Caco-2 (cell line): ENCODE measurements around the gene C21orf58. TPM values are rescaled to one million over a fixed set of nuclear protein-coding genes. Genes with fewer than 3 reads are reported as not detected.

Experiments used
- BruUV-seq: library from RNA; stranded (reverse); fragments of 400-500 nt; replicated peaks from 2 replicates; lab custom pipeline; 2021; lab: Mats Ljungman, UMichigan
- CTCF ChIA-PET: fragments of 300-600 bp; sonication (Branson Sonifier 250); formaldehyde crosslinking; loops from one replicate; lab custom pipeline; 2022; ENCODE audit warnings: antibody characterized with exemption; lab: Charles Lee
- POLR2A ChIA-PET: fragments of 300-600 bp; sonication (Branson Sonifier 250); formaldehyde crosslinking; loops from one replicate; lab custom pipeline; 2022; ENCODE audit warnings: antibody characterized with exemption; lab: Charles Lee
- DNase-seq, 2 experiments: peaks; one replicate each; pipeline versions ENCODE4 v3.0.0 to v3.0.0-alpha.2; 2020 to 2022
- H3K27me3 ChIP-seq: replicated peaks from 2 replicates; pipeline ENCODE4 v1.6.0; 2011; ENCODE audit warnings: low read length; ENCODE audit not compliant: control insufficient read depth, insufficient read depth
- H3K36me3 ChIP-seq: 2 replicates; pipeline ENCODE4 v1.5.1; 2011; ENCODE audit warnings: low read length; ENCODE audit not compliant: control insufficient read depth, insufficient read depth
- H3K4me1 ChIP-seq: fragments of 250-450 bp; sonication (Bioruptor Pico); 2 replicates; pipeline ENCODE4 v1.5.1; 2020; ENCODE audit warnings: mild to moderate bottlenecking
- H3K4me3 ChIP-seq: 2 replicates; pipeline ENCODE4 v1.5.1; 2011; ENCODE audit warnings: low read depth, mild to moderate bottlenecking, control low read depth, low read length
- H3K9me3 ChIP-seq: fragments of 250-450 bp; sonication (Bioruptor Pico); 2 replicates; pipeline ENCODE4 v1.5.1; 2020; ENCODE audit warnings: mild to moderate bottlenecking, moderate library complexity
- H3K27ac Mint-ChIP-seq: one replicate; pipeline ENCODE4 v1.8.0; 2022; ENCODE audit warnings: mixed read lengths; ENCODE audit not compliant: unreplicated experiment
- H3K27me3 Mint-ChIP-seq: one replicate; pipeline ENCODE4 v1.8.0; 2022; ENCODE audit warnings: mixed read lengths; ENCODE audit not compliant: insufficient read depth, unreplicated experiment
- H3K36me3 Mint-ChIP-seq: one replicate; pipeline ENCODE4 v1.8.0; 2022; ENCODE audit warnings: mild to moderate bottlenecking, mixed read lengths; ENCODE audit not compliant: insufficient read depth, unreplicated experiment
- H3K4me1 Mint-ChIP-seq: one replicate; pipeline ENCODE4 v1.8.0; 2022; ENCODE audit warnings: low read depth, mixed read lengths; ENCODE audit not compliant: unreplicated experiment
- H3K4me3 Mint-ChIP-seq: one replicate; pipeline ENCODE4 v1.8.0; 2022; ENCODE audit warnings: mild to moderate bottlenecking, moderate library complexity, mixed read lengths; ENCODE audit not compliant: unreplicated experiment
- H3K9me3 Mint-ChIP-seq: one replicate; pipeline ENCODE4 v1.8.0; 2022; ENCODE audit warnings: mixed read lengths; ENCODE audit not compliant: unreplicated experiment
- CTCF ChIP-seq, 2 experiments: fragments of 200-600 bp in 1 of 2; IDR thresholded peaks; 1 replicate in 1 of 2; 2 replicates in 1 of 2; pipeline versions ENCODE4 v1.5.1 to v1.8.0; 2011 to 2022; ENCODE audit warnings: antibody characterized with exemption in 1 of 2, control low read depth in 1 of 2, inconsistent platforms in 1 of 2, low read depth in 1 of 2, low read length in 1 of 2, mild to moderate bottlenecking in 1 of 2, moderate library complexity in 1 of 2; ENCODE audit not compliant: insufficient read depth in 1 of 2, severe bottlenecking in 1 of 2, unreplicated experiment in 1 of 2
- intact Hi-C: fragments of 100-400 bp; cut with micrococcal nuclease; formaldehyde crosslinking; loops from one replicate; pipeline ENCODE4 v1.10.0; 2022; ENCODE audit not compliant: unreplicated experiment
- total RNA-seq: library from RNA; stranded (reverse); gene quantifications from 2 replicates; pipeline ENCODE4 v1.2.3, GENCODE V29; 2022

Gene C21orf58
- total RNA-seq, 1 experiment from 2014 or later: 17.7 TPM

- Mint-ChIP-seq H3K4me1 (no peaks in the 10 kb centered on the region), H3K36me3 (peaks cover 69% of the 10 kb centered on the region), H3K27me3 (no peaks in the 10 kb centered on the region), H3K27ac (no peak overlapping the region), H3K9me3 (no peaks in the 10 kb centered on the region), H3K4me3 (no peak overlapping the region)
- intact Hi-C loops: no loop called here
- Histone ChIP-seq H3K27me3 (no peaks in the 10 kb centered on the region), H3K4me3 (no peak overlapping the region), H3K36me3 (peaks cover 5% of the 10 kb centered on the region), H3K9me3 (no peaks in the 10 kb centered on the region), H3K4me1 (no peaks in the 10 kb centered on the region)
- no peak for TF ChIP-seq CTCF (IDR thresholded peaks at IDR 0.05; ENCODE audit: insufficient read depth in 1 of 2, low read depth in 1 of 2, low read length in 1 of 2, severe bottlenecking in 1 of 2, unreplicated experiment in 1 of 2)
- no peak for DNase-seq
- POLR2A ChIA-PET: no interaction called here
- CTCF ChIA-PET: no interaction called here
- BruUV-seq: no TSS peak
Observed at GRCh38 chr21:46366966-46367365, 43.3 kb upstream of the C21orf58 start.

GRCh38 chr21:46366561-46366960, 42.9 kb upstream of the C21orf58 start:
- no TSS peak for BruUV-seq
- Mint-ChIP-seq H3K4me1 (no peaks in the 10 kb centered on the region), H3K27me3 (no peaks in the 10 kb centered on the region), H3K9me3 (no peaks in the 10 kb centered on the region), H3K36me3 (peaks cover 70% of the 10 kb centered on the region), H3K4me3 (no peak overlapping the region), H3K27ac (no peak overlapping the region)
- Histone ChIP-seq H3K4me3 (no peak overlapping the region), H3K36me3 (peaks cover 2% of the 10 kb centered on the region), H3K27me3 (no peaks in the 10 kb centered on the region), H3K4me1 (no peaks in the 10 kb centered on the region), H3K9me3 (no peaks in the 10 kb centered on the region)
- no peak for DNase-seq
- ChIA-PET CTCF (no interaction called here), POLR2A (no interaction called here)
- intact Hi-C loops: no loop called here
- no peak for TF ChIP-seq CTCF (IDR thresholded peaks at IDR 0.05; ENCODE audit: insufficient read depth in 1 of 2, low read depth in 1 of 2, low read length in 1 of 2, severe bottlenecking in 1 of 2, unreplicated experiment in 1 of 2)

GRCh38 chr21:46366091-46366490, 42.4 kb upstream of the C21orf58 start:
- intact Hi-C loops: no loop called here
- Mint-ChIP-seq H3K4me3 (no peak overlapping the region), H3K27me3 (no peaks in the 10 kb centered on the region), H3K9me3 (no peaks in the 10 kb centered on the region), H3K36me3 (peaks cover 68% of the 10 kb centered on the region), H3K27ac (no peak overlapping the region), H3K4me1 (no peaks in the 10 kb centered on the region)
- H3K36me3 ChIP-seq: peaks cover 2% of the 10 kb centered on the region
- no peak for DNase-seq
- POLR2A ChIA-PET: no interaction called here
- CTCF ChIA-PET: no interaction called here
- no peak overlapping the region for H3K4me3 ChIP-seq
- TF ChIP-seq CTCF (IDR thresholded peaks at IDR 0.05; ENCODE audit: insufficient read depth in 1 of 2, low read depth in 1 of 2, low read length in 1 of 2, severe bottlenecking in 1 of 2, unreplicated experiment in 1 of 2): no peak
- no peaks in the 10 kb centered on the region for H3K4me1 ChIP-seq
- H3K27me3 ChIP-seq: no peaks in the 10 kb centered on the region
- H3K9me3 ChIP-seq: no peaks in the 10 kb centered on the region
- no TSS peak for BruUV-seq
